GM18517 (cell line): ENCODE data around the gene DDX27.
"Not testable (repeated sequence)": the region's sequence is repeated elsewhere in the genome, so short reads cannot be mapped to it uniquely, and the experiment has no call there.

Experiments used
- ATAC-seq: cut with Tn5 transposase; IDR thresholded peaks from one replicate; pipeline ENCODE4 v1.9.1; 2021; ENCODE audit warnings: mild to moderate bottlenecking, moderate library complexity; ENCODE audit not compliant: unreplicated experiment

Gene DDX27

DNA sequence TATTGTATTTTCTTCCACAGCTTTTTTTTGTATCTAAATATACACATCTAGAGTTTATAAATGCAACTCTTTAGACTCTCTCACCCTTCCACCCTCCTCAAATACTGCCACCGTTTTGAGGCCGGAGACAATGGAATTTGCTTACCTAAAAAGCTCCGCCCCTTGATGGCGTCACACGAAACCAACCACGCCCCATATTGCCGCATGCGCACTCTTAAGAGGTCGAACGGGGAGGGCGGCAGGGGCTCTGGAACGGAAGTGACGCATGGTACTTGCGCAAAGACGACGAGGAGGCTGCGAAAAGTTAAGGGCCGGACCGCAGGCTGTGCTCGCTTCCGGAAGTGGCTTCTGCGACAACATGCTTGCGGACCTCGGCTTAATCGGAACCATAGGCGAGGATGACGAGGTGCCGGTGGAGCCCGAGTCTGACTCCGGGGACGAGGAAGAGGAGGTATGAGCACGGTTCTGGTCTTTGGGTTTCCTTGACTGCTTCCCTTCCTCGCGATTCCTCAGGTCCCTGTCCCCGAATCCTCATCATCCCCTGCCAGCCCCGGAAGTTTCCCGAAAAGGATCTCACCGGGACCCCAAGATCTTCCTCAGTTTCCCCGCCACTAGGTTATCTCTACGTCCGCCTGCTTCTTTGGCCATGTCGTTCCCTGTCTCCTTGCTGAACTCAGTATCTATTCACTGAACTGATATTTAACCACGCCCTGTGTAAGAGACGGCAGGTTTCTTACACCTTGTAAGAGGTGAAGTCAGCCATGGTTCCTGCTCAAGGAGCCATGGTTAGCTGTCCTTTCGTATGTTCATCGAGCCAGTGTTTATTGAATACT lies at the start of gene DDX27:
DDX27 (plus strand) TSS at position 326 of the 833 bp plus-strand sequence; CDS start at position 359, 33 bp downstream.
- ATAC-seq = peak; percentile 78

- ATAC-seq = no peak
Measured at GRCh38 chr20:49169547-49169946, 49.7 kb upstream of the DDX27 start.

DNA sequence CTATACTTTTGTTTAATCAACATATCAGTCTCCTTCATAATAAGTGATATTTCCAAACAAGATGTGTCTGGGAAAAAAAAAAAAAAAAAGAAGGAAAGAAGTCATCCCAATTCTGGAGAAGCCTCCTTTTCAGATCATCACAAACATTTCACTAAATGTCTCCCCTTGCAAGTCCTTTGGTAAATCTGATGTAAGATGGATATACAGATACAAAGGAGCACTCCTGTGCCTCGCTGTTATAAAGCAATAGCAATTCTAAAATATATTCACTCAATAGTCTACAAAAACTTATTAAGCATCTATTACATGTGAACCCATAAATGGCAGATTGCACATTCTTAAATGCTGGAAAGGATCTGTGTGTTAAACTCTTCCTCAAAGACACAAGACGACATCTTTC lies 48.5 kb upstream of the DDX27 start:
- no peak for ATAC-seq

DNA sequence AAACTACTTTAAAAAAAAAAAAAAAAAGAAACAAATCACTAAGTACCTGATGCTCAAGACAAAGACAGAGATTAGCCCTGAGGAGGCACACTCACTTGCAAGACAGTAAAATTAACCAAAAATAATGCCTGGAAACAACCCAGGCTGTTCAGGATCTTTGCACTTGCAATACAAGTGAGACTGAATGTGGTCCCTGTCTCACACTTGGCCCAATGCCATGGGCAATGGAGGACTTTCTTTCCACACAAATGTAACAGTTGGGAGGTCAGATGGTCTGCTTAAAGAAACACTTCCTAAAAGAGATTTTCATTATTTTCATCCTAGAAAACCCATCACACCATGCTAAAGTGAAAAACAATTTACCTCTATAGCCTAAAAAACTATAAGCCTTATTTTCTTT lies 47.3 kb upstream of the DDX27 start:
- ATAC-seq = no peak

- no peak for ATAC-seq
Measured at GRCh38 chr20:49172413-49172812, 46.8 kb upstream of the DDX27 start.

- no peak for ATAC-seq
Measured at GRCh38 chr20:49174183-49174582, 45.0 kb upstream of the DDX27 start.

DNA sequence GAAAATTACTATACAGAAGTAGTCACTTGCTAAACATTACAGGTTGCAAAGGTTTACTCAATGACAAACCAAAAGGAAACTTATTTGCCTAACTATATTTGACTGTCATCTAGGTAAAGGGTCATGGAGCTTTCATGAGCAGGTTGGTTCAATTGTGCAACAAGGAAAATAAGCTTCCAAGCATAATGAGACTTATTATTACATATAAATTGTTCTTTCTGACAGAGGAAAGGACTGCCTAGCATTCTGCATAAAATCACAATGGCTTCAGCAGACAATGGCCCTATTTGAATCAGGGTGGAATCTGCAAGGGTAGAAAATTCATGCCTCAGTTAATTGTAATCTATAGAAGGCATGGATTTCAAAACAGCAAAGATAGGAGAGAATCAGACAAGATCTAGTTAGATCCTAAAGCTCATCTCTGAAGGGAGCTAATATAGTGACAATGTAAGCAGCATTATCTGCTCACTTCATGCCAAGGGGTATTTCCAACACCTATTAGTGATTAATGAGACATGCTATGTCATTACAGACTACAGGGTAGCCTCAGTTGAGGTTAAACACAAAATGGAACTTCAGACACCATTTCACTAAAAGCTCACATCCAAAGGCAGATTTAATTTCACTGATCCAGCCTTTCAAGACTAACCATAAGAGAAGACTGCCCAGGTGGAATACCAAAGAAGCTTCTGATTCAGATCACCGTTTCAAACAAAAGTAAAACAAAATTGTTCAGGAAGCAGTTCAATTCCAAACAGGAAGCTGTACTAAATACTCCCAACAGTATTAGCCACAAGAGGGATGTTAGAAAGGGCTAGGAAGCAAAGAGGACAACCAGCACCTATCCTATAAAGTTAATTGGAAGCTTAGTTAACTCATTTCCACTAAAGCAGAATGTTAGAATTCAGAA lies 39.6 kb upstream of the DDX27 start:
- ATAC-seq = peak; percentile 64

GRCh38 chr20:49181265-49181877 lies 37.8 kb upstream of the DDX27 start:
- no peak for ATAC-seq

DNA sequence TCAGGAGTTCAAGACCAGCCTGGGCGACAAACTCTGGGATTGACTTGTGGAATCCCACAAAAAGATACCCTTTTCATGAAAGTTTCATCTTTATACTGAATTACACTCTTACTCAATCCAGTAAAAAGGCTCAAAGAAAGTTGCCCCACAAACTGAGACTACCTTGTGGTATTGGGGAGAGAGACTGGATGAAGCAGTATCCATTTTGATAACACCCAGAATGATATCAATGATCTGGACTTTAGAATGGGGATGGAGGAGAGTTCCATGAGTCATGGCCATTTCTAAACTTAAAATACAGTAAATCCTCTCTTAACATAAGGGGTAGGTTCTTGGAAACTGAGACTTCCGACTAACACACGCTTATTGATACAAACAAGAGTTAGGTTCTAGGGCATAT lies 35.8 kb upstream of the DDX27 start:
- no peak for ATAC-seq

GRCh38 chr20:49184084-49184501 lies 35.1 kb upstream of the DDX27 start:
- not testable (repeated sequence) for ATAC-seq

GRCh38 chr20:49184691-49185070 lies 34.5 kb upstream of the DDX27 start:
- ATAC-seq = no peak

DNA sequence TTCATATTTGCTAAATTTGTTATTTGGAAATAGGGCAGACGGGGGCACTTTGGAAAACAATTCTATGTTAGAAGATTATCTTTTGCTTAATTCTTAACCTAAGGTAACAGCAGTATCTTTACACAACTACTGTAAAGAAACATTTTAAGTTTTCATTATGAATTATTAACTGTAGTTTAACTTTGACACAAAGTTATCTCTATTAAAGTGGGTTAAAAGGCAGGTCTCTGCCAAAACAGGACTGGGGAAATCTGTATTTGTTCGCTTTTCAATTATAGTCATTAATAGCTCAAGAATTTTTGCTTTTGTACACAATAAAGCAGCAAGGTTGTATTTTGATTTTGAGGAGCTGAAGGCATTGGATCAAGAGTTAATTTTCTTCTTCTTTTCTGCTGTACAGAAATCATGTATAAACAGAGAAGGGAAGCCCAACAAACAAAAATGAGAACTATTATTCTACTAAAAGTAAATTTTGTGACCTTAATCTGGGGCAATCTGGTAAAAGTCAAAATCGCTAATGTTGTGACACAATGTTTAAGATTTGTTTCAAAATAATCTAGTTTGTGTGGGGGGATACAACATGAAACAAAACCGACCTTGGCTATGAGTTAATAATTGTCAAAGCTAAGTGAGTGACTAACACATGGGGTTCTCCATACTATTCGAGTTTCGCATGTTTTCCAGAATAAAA lies 34.0 kb upstream of the DDX27 start:
- no peak for ATAC-seq

- no peak for ATAC-seq
Measured at GRCh38 chr20:49186535-49187329, 32.5 kb upstream of the DDX27 start.

- no peak for ATAC-seq
Measured at GRCh38 chr20:49187330-49187850, 31.8 kb upstream of the DDX27 start.

GRCh38 chr20:49187851-49188641 lies 31.2 kb upstream of the DDX27 start, which contains the start of gene STAU1:
Gene STAU1 (minus strand): TSS chr20:49188334. CDS start chr20:49166201, 22,133 bp downstream.
- ATAC-seq = peak; percentile 77

- ATAC-seq = not testable (repeated sequence)
Measured at GRCh38 chr20:49192944-49193518, 26.2 kb upstream of the DDX27 start.

- no peak for ATAC-seq
Measured at GRCh38 chr20:49199729-49200293, 19.4 kb upstream of the DDX27 start.

GRCh38 chr20:49203011-49203410 lies 16.2 kb upstream of the DDX27 start:
- ATAC-seq = no peak
